Measurements from ENCODE around the gene C1orf216.

Gene C1orf216

DNA sequence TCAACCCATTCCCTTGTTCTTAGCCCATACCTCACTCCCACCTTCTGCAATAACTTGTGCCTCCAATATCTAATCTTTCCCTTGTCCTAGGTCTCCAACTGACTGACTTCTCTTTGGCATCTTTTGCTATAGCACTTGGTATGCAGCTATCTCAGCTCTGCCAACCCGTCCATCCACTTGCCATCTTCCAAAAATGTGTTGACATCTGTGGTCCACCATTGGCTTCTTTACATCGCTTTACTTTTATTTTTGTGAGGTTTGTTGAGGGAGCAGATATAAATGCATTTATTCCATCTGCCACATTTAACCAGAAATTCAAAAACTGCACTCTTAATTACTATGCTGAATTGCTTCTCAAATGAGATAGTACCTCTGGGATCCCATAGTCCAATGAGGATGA lies 52.5 kb downstream of the C1orf216 start:
- TF ChIP-seq, protein P1, sequence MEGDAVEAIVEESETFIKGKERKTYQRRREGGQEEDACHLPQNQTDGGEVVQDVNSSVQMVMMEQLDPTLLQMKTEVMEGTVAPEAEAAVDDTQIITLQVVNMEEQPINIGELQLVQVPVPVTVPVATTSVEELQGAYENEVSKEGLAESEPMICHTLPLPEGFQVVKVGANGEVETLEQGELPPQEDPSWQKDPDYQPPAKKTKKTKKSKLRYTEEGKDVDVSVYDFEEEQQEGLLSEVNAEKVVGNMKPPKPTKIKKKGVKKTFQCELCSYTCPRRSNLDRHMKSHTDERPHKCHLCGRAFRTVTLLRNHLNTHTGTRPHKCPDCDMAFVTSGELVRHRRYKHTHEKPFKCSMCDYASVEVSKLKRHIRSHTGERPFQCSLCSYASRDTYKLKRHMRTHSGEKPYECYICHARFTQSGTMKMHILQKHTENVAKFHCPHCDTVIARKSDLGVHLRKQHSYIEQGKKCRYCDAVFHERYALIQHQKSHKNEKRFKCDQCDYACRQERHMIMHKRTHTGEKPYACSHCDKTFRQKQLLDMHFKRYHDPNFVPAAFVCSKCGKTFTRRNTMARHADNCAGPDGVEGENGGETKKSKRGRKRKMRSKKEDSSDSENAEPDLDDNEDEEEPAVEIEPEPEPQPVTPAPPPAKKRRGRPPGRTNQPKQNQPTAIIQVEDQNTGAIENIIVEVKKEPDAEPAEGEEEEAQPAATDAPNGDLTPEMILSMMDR (IDR thresholded peaks at IDR 0.05; ENCODE audit: low read depth, low read length) = no peak
- no peak overlapping the region for H3K4me3 ChIP-seq (replicated peaks in 1 of 2; ENCODE audit: low read depth in 2 of 2, low read length in 2 of 2)
- no peak for DNase-seq (ENCODE audit: low read depth in 2 of 2)
